Mucosa of descending colon (tissue), 3 donors: ENCODE data around the gene ST6GAL1. TPM values are rescaled to one million over a fixed set of nuclear protein-coding genes. Genes with fewer than 3 reads are reported as not detected.
"Not testable (repeated sequence)": the region's sequence is repeated elsewhere in the genome, so short reads cannot be mapped to it uniquely, and the experiment has no call there.

ENCODE experiments used
- ATAC-seq: fragments of 200-7000 bp; cut with Tn5 transposase; one replicate; pipeline ENCODE4 v1.9.1; 2020; ENCODE audit warnings: mild to moderate bottlenecking, moderate library complexity
- DNase-seq, 3 donors: peaks; one replicate each; pipeline ENCODE4 v3.0.0-alpha.2; 2020
- H3K36me3 ChIP-seq: fragments of 200-600 bp; one replicate; pipeline ENCODE4 v1.8.0; 2021; ENCODE audit warnings: low read depth, mild to moderate bottlenecking
- H3K4me1 ChIP-seq: fragments of 200-600 bp; one replicate; pipeline ENCODE4 v1.8.0; 2021; ENCODE audit warnings: low read depth, mild to moderate bottlenecking
- H3K4me3 ChIP-seq: fragments of 200-600 bp; one replicate; pipeline ENCODE4 v1.8.0; 2021; ENCODE audit warnings: mild to moderate bottlenecking
- H3K9me3 ChIP-seq: fragments of 200-600 bp; one replicate; pipeline ENCODE4 v1.8.0; 2021; ENCODE audit warnings: mild to moderate bottlenecking
- intact Hi-C, 2 donors: fragments of 100-400 bp; cut with DNase I in 1 of 2; cut with micrococcal nuclease in 1 of 2; formaldehyde crosslinking; loops; one replicate each; pipeline versions ENCODE4 v1.11.0 to v1.11.1; 2022; cut with DNase I, micrococcal nuclease
- total RNA-seq, 3 donors: library from RNA; stranded (reverse); fragmentation: NEBNext Ultra II Directional in 2 of 3; extraction: Animal tissue kit (Norgen Biotek cat#: 25700) in 2 of 3; gene quantifications; one replicate each; pipeline versions ENCODE4 v1.2.1 to v1.2.4, GENCODE V29; 2021 to 2023
- TF ChIP-seq, protein P1 (sequence below): fragments of 200-600 bp; IDR thresholded peaks from one replicate; pipeline ENCODE4 v1.8.0; 2022; ENCODE audit warnings: antibody characterized with exemption, mild to moderate bottlenecking
- donor health status: DM: no; HTN: no; CAD: no; lungs with moderate emphysema.
- donor health status: DM: no; HTN: no; CAD: no.
- donor health status: DM: no; HTN: yes; CAD: no.

ST6GAL1 gene
- total RNA-seq, 3 donors from 2014 or later: 23.5 to 58.9 (median 53.6) TPM

DNA sequence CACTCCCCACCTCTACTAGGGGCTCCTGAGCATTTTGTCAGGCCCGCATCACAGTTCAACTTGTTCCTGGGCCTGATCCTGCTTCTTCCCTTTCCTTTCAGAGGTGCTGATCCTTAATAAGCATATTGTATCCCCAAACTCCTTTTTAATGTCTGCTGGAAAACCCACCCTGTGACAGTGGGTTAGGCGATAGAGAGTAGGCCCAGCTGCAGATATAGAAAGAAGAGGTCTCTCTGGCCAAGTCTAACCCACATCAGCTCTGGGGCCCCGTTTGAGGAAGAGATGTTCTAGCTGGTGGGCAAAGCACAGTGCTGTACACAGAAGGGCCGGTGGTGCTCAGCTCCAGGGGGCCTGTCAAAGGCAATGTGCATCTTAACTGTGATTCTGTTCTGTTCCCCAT, 34.3 kb upstream of the ST6GAL1 start:
- no peak for ATAC-seq
- H3K9me3 ChIP-seq: no peaks in the 10 kb centered on the region
- intact Hi-C loops: no loop called here
- no peak for DNase-seq
- H3K36me3 ChIP-seq: no peaks in the 10 kb centered on the region
- no peak overlapping the region for H3K4me3 ChIP-seq
- TF ChIP-seq, protein P1, sequence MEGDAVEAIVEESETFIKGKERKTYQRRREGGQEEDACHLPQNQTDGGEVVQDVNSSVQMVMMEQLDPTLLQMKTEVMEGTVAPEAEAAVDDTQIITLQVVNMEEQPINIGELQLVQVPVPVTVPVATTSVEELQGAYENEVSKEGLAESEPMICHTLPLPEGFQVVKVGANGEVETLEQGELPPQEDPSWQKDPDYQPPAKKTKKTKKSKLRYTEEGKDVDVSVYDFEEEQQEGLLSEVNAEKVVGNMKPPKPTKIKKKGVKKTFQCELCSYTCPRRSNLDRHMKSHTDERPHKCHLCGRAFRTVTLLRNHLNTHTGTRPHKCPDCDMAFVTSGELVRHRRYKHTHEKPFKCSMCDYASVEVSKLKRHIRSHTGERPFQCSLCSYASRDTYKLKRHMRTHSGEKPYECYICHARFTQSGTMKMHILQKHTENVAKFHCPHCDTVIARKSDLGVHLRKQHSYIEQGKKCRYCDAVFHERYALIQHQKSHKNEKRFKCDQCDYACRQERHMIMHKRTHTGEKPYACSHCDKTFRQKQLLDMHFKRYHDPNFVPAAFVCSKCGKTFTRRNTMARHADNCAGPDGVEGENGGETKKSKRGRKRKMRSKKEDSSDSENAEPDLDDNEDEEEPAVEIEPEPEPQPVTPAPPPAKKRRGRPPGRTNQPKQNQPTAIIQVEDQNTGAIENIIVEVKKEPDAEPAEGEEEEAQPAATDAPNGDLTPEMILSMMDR: no peak
- H3K4me1 ChIP-seq: no peaks in the 10 kb centered on the region

DNA sequence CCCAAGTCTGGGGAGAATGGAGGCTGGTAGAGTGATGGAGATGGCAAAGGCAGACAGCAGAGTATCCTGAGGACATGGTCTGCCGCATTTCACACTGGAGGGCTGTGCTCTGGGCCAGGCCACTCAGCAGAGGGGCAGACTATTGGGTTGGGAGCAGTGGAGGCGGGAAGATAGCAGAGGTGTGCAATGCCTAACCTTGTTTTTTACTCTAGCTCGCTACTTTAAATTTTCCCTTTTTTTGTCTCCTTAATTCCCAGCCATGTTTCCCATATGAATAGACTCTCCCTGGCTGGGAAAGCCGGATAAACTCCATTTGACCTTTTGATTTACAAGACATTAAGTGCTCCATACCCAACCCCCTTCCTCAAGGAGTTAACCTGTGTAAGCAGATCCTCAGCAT, 33.5 kb upstream of the ST6GAL1 start:
- Histone ChIP-seq H3K36me3 (no peaks in the 10 kb centered on the region), H3K4me1 (no peaks in the 10 kb centered on the region), H3K4me3 (no peak overlapping the region), H3K9me3 (no peaks in the 10 kb centered on the region)
- ATAC-seq (no peak), DNase-seq (no peak)
- intact Hi-C loops: no loop called here
- TF ChIP-seq, protein P1: no peak

DNA sequence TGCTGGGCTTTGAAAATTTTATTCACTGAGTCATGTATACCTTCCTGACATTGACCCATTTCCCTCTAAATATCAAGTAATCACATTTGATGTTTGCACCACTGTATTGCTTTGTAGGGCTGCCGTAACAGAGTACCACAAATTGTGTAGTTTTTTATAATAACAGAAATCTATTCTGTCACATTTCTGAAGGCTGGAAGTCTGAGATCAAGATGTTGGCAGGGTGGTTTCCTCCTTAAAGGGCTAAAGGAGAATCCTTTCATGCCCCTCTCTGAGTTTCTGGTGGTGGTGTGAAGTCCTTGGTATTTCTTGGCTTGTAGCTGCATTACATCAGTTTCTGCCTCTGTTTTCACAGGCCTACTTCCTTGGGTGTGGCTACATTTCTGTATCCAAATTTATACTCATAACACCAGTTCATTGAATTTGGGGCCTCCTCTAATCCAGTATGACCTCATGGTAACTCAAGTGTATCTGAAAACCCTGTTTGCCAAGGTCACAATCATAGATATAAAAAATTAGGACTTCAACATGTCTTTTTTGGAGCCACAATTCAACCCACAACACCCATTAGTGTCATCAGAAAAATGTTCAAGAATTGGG, 29.1 kb upstream of the ST6GAL1 start:
- Histone ChIP-seq H3K4me3 (no peak overlapping the region), H3K4me1 (no peaks in the 10 kb centered on the region), H3K36me3 (no peaks in the 10 kb centered on the region), H3K9me3 (no peaks in the 10 kb centered on the region)
- ATAC-seq (no peak), DNase-seq (no peak)
- intact Hi-C loops: no loop called here
- TF ChIP-seq, protein P1: no peak

DNA sequence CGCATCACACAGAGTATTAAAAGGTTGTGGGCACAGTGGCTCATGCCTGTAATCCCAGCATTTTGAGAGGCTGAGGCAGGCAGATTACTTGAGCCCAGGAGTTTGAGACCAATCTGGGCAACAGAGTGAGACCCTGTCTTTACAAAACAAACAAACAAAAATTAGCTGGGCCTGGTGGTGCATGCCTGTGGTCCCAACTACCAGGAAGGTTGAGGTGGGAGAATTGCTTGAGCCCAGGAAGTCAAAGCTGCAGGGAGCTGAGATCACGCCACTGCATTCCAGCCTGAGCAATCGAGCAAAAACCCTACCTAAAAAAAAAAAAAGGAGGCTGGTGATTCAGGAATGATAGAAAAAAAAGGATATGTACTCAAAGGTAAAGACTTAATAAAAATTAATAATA, 28.2 kb upstream of the ST6GAL1 start:
- H3K9me3 ChIP-seq: no peaks in the 10 kb centered on the region
- DNase-seq (no peak), ATAC-seq (no peak)
- no peak overlapping the region for H3K4me3 ChIP-seq
- no peaks in the 10 kb centered on the region for H3K36me3 ChIP-seq
- no peaks in the 10 kb centered on the region for H3K4me1 ChIP-seq
- TF ChIP-seq, protein P1: no peak
- intact Hi-C loops: no loop called here

DNA sequence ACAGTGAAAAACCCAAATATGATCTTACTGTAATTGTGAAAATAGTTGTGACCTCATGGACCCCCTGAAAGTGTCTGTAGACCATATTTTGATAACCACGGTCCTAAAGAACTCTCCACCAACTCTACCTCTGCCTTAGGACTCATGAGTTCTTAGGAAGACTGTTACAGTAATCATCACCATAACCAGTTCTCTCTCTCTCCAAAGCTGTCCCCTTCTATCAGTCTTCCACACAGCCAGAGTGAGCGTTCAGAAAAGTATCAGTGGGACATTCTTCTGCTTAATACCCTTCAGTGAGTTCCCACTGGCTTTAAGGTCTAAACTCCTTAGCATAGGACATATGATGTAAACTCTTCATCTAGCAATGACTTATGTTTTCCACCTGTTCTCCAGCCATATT, 27.6 kb upstream of the ST6GAL1 start:
- no peaks in the 10 kb centered on the region for H3K4me1 ChIP-seq
- DNase-seq: no peak
- ATAC-seq: no peak
- no peak overlapping the region for H3K4me3 ChIP-seq
- no peaks in the 10 kb centered on the region for H3K9me3 ChIP-seq
- H3K36me3 ChIP-seq: no peaks in the 10 kb centered on the region
- TF ChIP-seq, protein P1: no peak
- intact Hi-C loops: no loop called here

DNA sequence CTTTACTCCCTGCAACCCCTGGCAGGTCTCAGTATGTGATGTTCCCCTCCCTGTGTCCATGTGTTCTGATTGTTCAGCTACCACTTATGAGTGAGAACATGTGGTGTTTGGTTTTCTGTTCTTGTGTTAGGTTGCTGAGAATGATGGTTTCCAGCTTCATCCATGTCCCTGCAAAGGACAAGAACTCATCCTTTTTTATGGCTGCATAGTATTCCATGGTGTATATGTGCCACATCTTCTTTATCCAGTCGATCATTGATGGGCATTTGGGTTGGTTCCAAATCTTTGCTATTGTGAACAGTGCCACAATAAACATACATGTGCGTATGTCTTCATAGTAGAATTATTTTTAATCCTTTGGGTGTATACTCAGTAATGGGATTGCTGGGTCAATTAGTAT, 26.6 kb upstream of the ST6GAL1 start:
- H3K9me3 ChIP-seq, intact Hi-C loops, H3K4me3 ChIP-seq, H3K4me1 ChIP-seq, ATAC-seq, DNase-seq, H3K36me3 ChIP-seq: not testable (repeated sequence)

DNA sequence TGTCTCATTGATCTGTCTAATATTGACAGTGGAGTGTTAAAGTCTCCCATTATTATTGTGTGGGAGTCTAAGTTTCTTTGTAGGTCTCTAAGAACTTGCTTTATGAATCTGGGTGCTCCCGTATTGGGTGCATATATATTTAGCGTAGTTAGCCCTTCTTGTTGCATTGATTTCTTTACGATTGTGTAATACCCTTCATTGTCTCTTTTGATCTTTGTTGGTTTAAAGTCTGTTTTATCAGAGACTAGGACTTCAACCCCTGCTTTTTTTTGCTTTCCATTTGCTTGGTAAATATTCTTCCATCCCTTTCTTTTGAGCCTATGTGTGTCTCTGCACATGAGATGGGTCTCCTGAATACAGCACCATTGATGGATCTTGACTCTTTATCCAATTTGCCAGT, 23.3 kb upstream of the ST6GAL1 start:
- ATAC-seq, DNase-seq, intact Hi-C loops, H3K36me3 ChIP-seq, H3K4me3 ChIP-seq, H3K9me3 ChIP-seq, H3K4me1 ChIP-seq: not testable (repeated sequence)
